HepG2 (cell line): ENCODE results near the gene DCAF8. TPM values are rescaled to one million over a fixed set of nuclear protein-coding genes. Genes with fewer than 3 reads are reported as not detected.

Experiments used
- DMTF1 ChIP-seq: sonication (generic); formaldehyde crosslinking; IDR thresholded peaks from 2 replicates; pipeline ENCODE4 v1.4.0; 2020; ENCODE audit warnings: mild to moderate bottlenecking, missing genetic modification reagents
- DZIP1 ChIP-seq: sonication (generic); formaldehyde crosslinking; IDR thresholded peaks from 2 replicates; pipeline ENCODE4 v1.5.0; 2020; ENCODE audit warnings: mild to moderate bottlenecking, missing genetic modification reagents
- MAFG ChIP-seq: sonication (generic); formaldehyde crosslinking; IDR thresholded peaks from 2 replicates; pipeline ENCODE4 v1.5.1; 2020; ENCODE audit warnings: mild to moderate bottlenecking, missing genetic modification reagents
- MIXL1 ChIP-seq: IDR thresholded peaks from 2 replicates; pipeline ENCODE4 v1.6.1; 2016
- NKX3-1 ChIP-seq: sonication (generic); formaldehyde crosslinking; IDR thresholded peaks from 2 replicates; pipeline ENCODE4 v1.5.0; 2020; ENCODE audit warnings: missing genetic modification reagents
- TRIM22 ChIP-seq: fragments of 450-650 bp; IDR thresholded peaks from 2 replicates; pipeline ENCODE4 v1.6.1; 2017
- ZBTB1 ChIP-seq: sonication (generic); formaldehyde crosslinking; IDR thresholded peaks from 2 replicates; pipeline ENCODE4 v1.4.0; 2020; ENCODE audit warnings: missing genetic modification reagents, borderline replicate concordance
- ZBTB46 ChIP-seq: sonication (generic); formaldehyde crosslinking; IDR thresholded peaks from 2 replicates; pipeline ENCODE4 v1.4.0; 2020; ENCODE audit warnings: mild to moderate bottlenecking, missing genetic modification reagents, borderline replicate concordance
- ZKSCAN8 ChIP-seq: IDR thresholded peaks from 2 replicates; pipeline ENCODE4 v1.6.1; 2016; ENCODE audit warnings: borderline replicate concordance, missing genetic modification reagents, missing compliant biosample characterization
- ZNF275 ChIP-seq: sonication (generic); formaldehyde crosslinking; IDR thresholded peaks from 2 replicates; pipeline ENCODE4 v1.8.0; 2022; ENCODE audit warnings: missing genetic modification reagents, mild to moderate bottlenecking, inconsistent platforms, borderline replicate concordance
- ZNF337 ChIP-seq: sonication (generic); formaldehyde crosslinking; IDR thresholded peaks from 2 replicates; pipeline ENCODE4 v1.5.1; 2020; ENCODE audit warnings: missing genetic modification reagents, low read depth, mild to moderate bottlenecking, borderline replicate concordance
- ZNF343 ChIP-seq: sonication (generic); formaldehyde crosslinking; IDR thresholded peaks from 2 replicates; pipeline ENCODE4 v1.4.0; 2020; ENCODE audit warnings: mild to moderate bottlenecking, missing genetic modification reagents
- ZNF44 ChIP-seq: sonication (generic); formaldehyde crosslinking; IDR thresholded peaks from 2 replicates; pipeline ENCODE4 v1.5.1; 2020; ENCODE audit warnings: mild to moderate bottlenecking, missing genetic modification reagents
- ZNF513 ChIP-seq: sonication (generic); formaldehyde crosslinking; conservative IDR thresholded peaks from 2 replicates; pipeline ENCODE4 v1.5.0; 2020; ENCODE audit warnings: missing genetic modification reagents
- ZNF674 ChIP-seq: sonication (generic); formaldehyde crosslinking; IDR thresholded peaks from 2 replicates; pipeline ENCODE4 v1.5.0; 2020; ENCODE audit warnings: low read depth, mild to moderate bottlenecking, missing genetic modification reagents
- ZNF720 ChIP-seq: sonication (generic); formaldehyde crosslinking; IDR thresholded peaks from 2 replicates; pipeline ENCODE4 v1.4.0; 2020; ENCODE audit warnings: missing genetic modification reagents
- ZNF782 ChIP-seq: sonication (generic); formaldehyde crosslinking; IDR thresholded peaks from 2 replicates; pipeline ENCODE4 v1.4.0; 2020; ENCODE audit warnings: missing genetic modification reagents, mild to moderate bottlenecking, borderline replicate concordance
- ZNF841 ChIP-seq: sonication (generic); formaldehyde crosslinking; IDR thresholded peaks from 2 replicates; pipeline ENCODE4 v1.8.1; 2023; ENCODE audit warnings: missing genetic modification reagents, borderline replicate concordance
- polyA plus RNA-seq, 8 experiments: library from polyadenylated mRNA; depleted of rRNA in 3 of 8; stranded (reverse) in 7 of 8; unstranded in 1 of 8; fragments of >200 nt; fragmentation: Illumina TruSeq in 4 of 8; extraction: Trizol in 4 of 8; gene quantifications; 2 replicates each; pipeline versions ENCODE4 v1.2.1 to v1.2.3, GENCODE V29; 2011 to 2016; ENCODE audit warnings: low read depth in 4 of 8, missing spikeins in 1 of 8, mixed read lengths in 1 of 8; ENCODE audit not compliant: insufficient read depth in 1 of 8
- total RNA-seq, 5 experiments: library from RNA; depleted of rRNA; stranded (reverse); fragments of >200 nt; fragmentation: Illumina TruSeq; extraction: Trizol; gene quantifications; 2 replicates each; pipeline ENCODE4 v1.2.3, GENCODE V29; 2016; ENCODE audit warnings: low read depth in 1 of 5

The DCAF8 gene
- total and polyA plus RNA-seq, 2 of the 13 experiments (the other 11 are each of a cell fraction or from before 2014, with no cell fraction given): 73.4 to 79.8 TPM

- TF ChIP-seq ZBTB46 (CRISPR knock-in tag): no peak
- no peak for TF ChIP-seq ZKSCAN8 (CRISPR knock-in tag)
- no peak for TF ChIP-seq ZNF44 (CRISPR knock-in tag)
- TF ChIP-seq NKX3-1 (CRISPR knock-in tag): no peak
- TF ChIP-seq ZNF337 (CRISPR knock-in tag): no peak
- no peak for TF ChIP-seq ZNF513
- no peak for TF ChIP-seq DMTF1 (CRISPR knock-in tag)
- peak; percentile 67 for TF ChIP-seq MIXL1 (CRISPR knock-in tag)
- peak; percentile 32; the same call in 1 of the 2 replicates for TF ChIP-seq ZNF275 (CRISPR knock-in tag)
- TF ChIP-seq DZIP1 (CRISPR knock-in tag): no peak
- peak; percentile 62; the same call in 1 of the 2 replicates for TF ChIP-seq ZNF343 (CRISPR knock-in tag)
- no peak for TF ChIP-seq TRIM22
- no peak for TF ChIP-seq ZBTB1 (CRISPR knock-in tag)
- no peak for TF ChIP-seq ZNF841 (CRISPR knock-in tag)
- TF ChIP-seq ZNF782 (CRISPR knock-in tag): no peak
- no peak for TF ChIP-seq ZNF674 (CRISPR knock-in tag)
- TF ChIP-seq MAFG (CRISPR knock-in tag): no peak
- no peak for TF ChIP-seq ZNF720 (CRISPR knock-in tag)
Measured at GRCh38 chr1:160193091-160193819, 69.1 kb downstream of the DCAF8 start (continued).
